PC-3 (cell line): ENCODE results near the gene RPS2. TPM values are rescaled to one million over a fixed set of nuclear protein-coding genes. Genes with fewer than 3 reads are reported as not detected.
"Not testable (repeated sequence)": the region's sequence is repeated elsewhere in the genome, so short reads cannot be mapped to it uniquely, and the experiment has no call there.

ENCODE experiments used
- ATAC-seq: fragments of 200-7000 bp; cut with Tn5 transposase; 2 replicates; pipeline ENCODE4 v1.9.1; 2020; ENCODE audit warnings: mild to moderate bottlenecking, moderate library complexity
- BruUV-seq: library from RNA; stranded (reverse); fragments of 400-500 nt; replicated peaks from 2 replicates; lab custom pipeline; 2021; lab: Mats Ljungman, UMichigan
- CTCF ChIA-PET: fragments of 300-600 bp; sonication (Branson Sonifier 250); formaldehyde crosslinking; loops from one replicate; lab custom pipeline; 2022; ENCODE audit warnings: antibody characterized with exemption; lab: Charles Lee
- POLR2A ChIA-PET: fragments of 300-600 bp; sonication (Branson Sonifier 250); formaldehyde crosslinking; loops from one replicate; lab custom pipeline; 2022; ENCODE audit warnings: antibody characterized with exemption; ENCODE audit not compliant: unreplicated experiment; lab: Charles Lee
- DNase-seq: peaks from one replicate; pipeline ENCODE4 v3.0.0-alpha.2; 2015
- H2AFZ ChIP-seq: fragments of 300-600 bp; sonication (generic); 2 replicates; pipeline ENCODE4 v1.6.0; 2016; ENCODE audit warnings: antibody characterized with exemption, low read length
- H3F3A ChIP-seq: fragments of 300-600 bp; sonication (generic); one replicate; pipeline ENCODE4 v1.6.0; 2017; ENCODE audit warnings: antibody characterized with exemption, low read length, control low read depth, mild to moderate bottlenecking; ENCODE audit not compliant: unreplicated experiment
- H3K27ac ChIP-seq: fragments of 300-600 bp; sonication (generic); 2 replicates; pipeline ENCODE4 v1.5.1; 2016; ENCODE audit warnings: mild to moderate bottlenecking, low read length
- H3K27me3 ChIP-seq: fragments of 300-600 bp; sonication (generic); 2 replicates; pipeline ENCODE4 v1.6.1; 2016; ENCODE audit warnings: low read length, mixed read lengths
- H3K36me3 ChIP-seq: fragments of 300-600 bp; sonication (generic); 2 replicates; pipeline ENCODE4 v1.6.1; 2016; ENCODE audit warnings: low read depth, mixed run types, low read length, mixed read lengths
- H3K4me1 ChIP-seq: fragments of 300-600 bp; sonication (generic); 2 replicates; pipeline ENCODE4 v1.5.1; 2016; ENCODE audit warnings: low read length; ENCODE audit not compliant: insufficient read depth
- H3K4me2 ChIP-seq: fragments of 300-600 bp; sonication (generic); 2 replicates; pipeline ENCODE4 v1.6.0; 2016; ENCODE audit warnings: low read length
- H3K4me3 ChIP-seq: fragments of 300-600 bp; sonication (generic); 2 replicates; pipeline ENCODE4 v1.5.1; 2016; ENCODE audit warnings: mild to moderate bottlenecking, low read length, mixed read lengths
- H3K79me2 ChIP-seq: fragments of 300-600 bp; sonication (generic); 2 replicates; pipeline ENCODE4 v1.6.1; 2017; ENCODE audit warnings: low read length, mixed read lengths
- H3K9ac ChIP-seq: fragments of 300-600 bp; sonication (generic); 2 replicates; pipeline ENCODE4 v1.6.0; 2016; ENCODE audit warnings: mild to moderate bottlenecking, low read length
- H3K9me2 ChIP-seq: fragments of 300-600 bp; sonication (generic); replicated peaks from 2 replicates; pipeline ENCODE4 v1.6.1; 2016; ENCODE audit warnings: mixed run types, low read length, mixed read lengths
- H3K9me3 ChIP-seq: fragments of 300-600 bp; sonication (generic); 2 replicates; pipeline ENCODE4 v1.6.1; 2016; ENCODE audit warnings: low read length, mixed read lengths
- H4K20me1 ChIP-seq: fragments of 300-600 bp; sonication (generic); 2 replicates; pipeline ENCODE4 v1.6.1; 2016; ENCODE audit warnings: low read length, mixed read lengths
- EZH2 ChIP-seq: fragments of 300-600 bp; sonication (generic); IDR thresholded peaks from one replicate; pipeline ENCODE4 v1.6.1; 2017; ENCODE audit warnings: antibody characterized with exemption, mild to moderate bottlenecking, low read length; ENCODE audit not compliant: unreplicated experiment
- EZH2phosphoT487 ChIP-seq: fragments of 300-600 bp; sonication (generic); IDR thresholded peaks from 2 replicates; pipeline ENCODE4 v1.6.1; 2018; ENCODE audit warnings: mild to moderate bottlenecking, antibody characterized with exemption, low read length, borderline replicate concordance
- intact Hi-C: fragments of 100-400 bp; cut with micrococcal nuclease; formaldehyde crosslinking; loops from 2 replicates; pipeline ENCODE4 v1.9.0; 2023
- total RNA-seq: library from RNA; depleted of rRNA; stranded (reverse); fragments of >200 nt; gene quantifications from 2 replicates; pipeline ENCODE4 v1.2.3, GENCODE V29; 2014
- TF ChIP-seq, protein P1 (sequence below): fragments of 300-600 bp; sonication (generic); conservative IDR thresholded peaks from 2 replicates; pipeline ENCODE4 v1.5.1; 2017; ENCODE audit warnings: antibody characterized with exemption, low read depth, mild to moderate bottlenecking, low read length

RPS2 gene
- total RNA-seq, 1 experiment from 2014 or later, result 2,234 TPM

DNA sequence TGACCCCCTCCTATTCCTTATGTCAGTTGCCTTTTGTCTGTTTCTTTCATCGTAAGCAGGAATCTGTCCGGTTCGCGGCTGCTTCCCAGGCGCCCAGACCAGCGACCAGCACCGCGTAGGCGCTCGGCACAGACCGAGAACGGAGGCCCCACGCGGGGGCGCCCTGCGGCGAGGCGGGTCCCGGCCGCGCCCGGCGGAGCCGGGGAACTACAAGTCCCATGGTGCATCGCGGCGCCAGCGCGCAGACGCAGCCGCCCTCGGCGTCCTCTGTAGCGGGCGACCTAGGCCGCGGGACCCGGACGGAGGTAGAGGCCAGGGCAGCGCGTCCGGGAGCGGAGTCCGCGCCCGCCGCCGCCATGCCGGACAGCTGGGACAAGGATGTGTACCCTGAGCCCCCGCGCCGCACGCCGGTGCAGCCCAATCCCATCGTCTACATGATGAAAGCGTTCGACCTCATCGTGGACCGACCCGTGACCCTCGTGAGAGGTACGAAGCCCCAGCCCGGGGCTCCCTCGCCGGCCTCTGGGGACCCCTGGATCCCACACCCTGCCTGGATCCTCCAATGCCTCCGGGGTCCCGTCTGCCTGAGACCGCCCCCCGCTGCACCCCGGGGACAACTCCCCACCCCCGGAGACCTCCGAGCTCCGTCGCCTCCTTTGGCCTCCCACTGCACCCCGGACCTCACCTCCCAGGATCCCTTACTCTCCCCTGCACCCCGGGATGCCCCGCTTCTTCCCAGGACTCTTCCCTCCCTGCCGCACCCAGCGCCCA, 5.2 kb downstream of the RPS2 start, which contains the start of gene NDUFB10:
TSS of gene NDUFB10 (plus strand) at position 270 of the 771 bp plus-strand sequence. CDS start at position 357, 87 bp downstream.
- POLR2A ChIA-PET, result no interaction called here
- Histone ChIP-seq H3K36me3 (peaks cover 22% of the 10 kb centered on the region), H3K9me3 (no peaks in the 10 kb centered on the region), H3K27me3 (no peaks in the 10 kb centered on the region), H3K4me3 (peak within 1 kb of the TSS; percentile 91), H2AFZ (peak within 1 kb of the TSS; percentile 70), H3K4me2 (peak within 1 kb of the TSS; percentile 90), H3K79me2 (peaks cover 40% of the 10 kb centered on the region), H3K4me1 (peaks cover 5% of the 10 kb centered on the region; the same call in 1 of the 2 replicates), H4K20me1 (peaks cover 19% of the 10 kb centered on the region), H3F3A (peaks cover 16% of the 10 kb centered on the region), H3K9me2 (no peaks in the 10 kb centered on the region), H3K9ac (peak within 1 kb of the TSS; percentile 90), H3K27ac (no peak within 1 kb of the TSS)
- intact Hi-C loops, result no loop called here
- peak; percentile 88 for DNase-seq
- TF ChIP-seq, protein P1, sequence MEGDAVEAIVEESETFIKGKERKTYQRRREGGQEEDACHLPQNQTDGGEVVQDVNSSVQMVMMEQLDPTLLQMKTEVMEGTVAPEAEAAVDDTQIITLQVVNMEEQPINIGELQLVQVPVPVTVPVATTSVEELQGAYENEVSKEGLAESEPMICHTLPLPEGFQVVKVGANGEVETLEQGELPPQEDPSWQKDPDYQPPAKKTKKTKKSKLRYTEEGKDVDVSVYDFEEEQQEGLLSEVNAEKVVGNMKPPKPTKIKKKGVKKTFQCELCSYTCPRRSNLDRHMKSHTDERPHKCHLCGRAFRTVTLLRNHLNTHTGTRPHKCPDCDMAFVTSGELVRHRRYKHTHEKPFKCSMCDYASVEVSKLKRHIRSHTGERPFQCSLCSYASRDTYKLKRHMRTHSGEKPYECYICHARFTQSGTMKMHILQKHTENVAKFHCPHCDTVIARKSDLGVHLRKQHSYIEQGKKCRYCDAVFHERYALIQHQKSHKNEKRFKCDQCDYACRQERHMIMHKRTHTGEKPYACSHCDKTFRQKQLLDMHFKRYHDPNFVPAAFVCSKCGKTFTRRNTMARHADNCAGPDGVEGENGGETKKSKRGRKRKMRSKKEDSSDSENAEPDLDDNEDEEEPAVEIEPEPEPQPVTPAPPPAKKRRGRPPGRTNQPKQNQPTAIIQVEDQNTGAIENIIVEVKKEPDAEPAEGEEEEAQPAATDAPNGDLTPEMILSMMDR, result peak; percentile 74
- TF ChIP-seq EZH2phosphoT487, result no peak
- peak; percentile 77 for ATAC-seq
- no TSS peak for BruUV-seq
- CTCF ChIA-PET, result no interaction called here

DNA sequence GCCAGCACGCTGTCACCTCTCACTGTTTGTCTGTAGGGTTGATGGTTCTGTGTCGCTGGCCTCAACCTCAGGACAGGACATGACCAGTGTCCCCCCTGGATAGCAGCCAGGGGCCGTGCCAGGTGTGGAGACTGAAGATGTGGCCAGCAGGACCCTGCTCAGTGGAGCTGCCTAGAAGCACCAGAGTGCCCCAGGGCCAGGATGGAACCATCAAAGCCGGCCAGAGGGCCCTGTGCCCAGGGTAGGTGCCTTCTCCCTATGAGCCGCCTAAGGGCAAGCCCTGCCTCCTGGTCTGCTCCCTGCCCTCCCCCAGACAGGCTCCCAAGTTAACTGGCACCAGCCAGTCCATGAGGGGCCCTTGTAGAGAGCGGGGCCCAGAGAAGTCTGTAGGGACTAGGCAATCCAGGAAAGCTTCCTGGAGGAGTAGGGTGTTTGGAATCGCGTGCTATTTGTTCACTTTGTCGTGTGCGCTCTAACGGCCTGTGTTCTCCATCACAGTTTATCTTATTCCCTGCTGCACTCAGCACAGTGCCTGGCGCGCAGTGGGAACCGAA, 5.8 kb downstream of the RPS2 start:
- Histone ChIP-seq H3K4me3 (peak overlapping the region; percentile 91; the same call in 1 of the 2 replicates), H3K4me1 (peaks cover 5% of the 10 kb centered on the region; the same call in 1 of the 2 replicates), H3K9ac (peak overlapping the region; percentile 90; the same call in 1 of the 2 replicates), H3K36me3 (peaks cover 18% of the 10 kb centered on the region), H3K9me2 (no peaks in the 10 kb centered on the region), H3K4me2 (peak overlapping the region; percentile 90), H3K27me3 (no peaks in the 10 kb centered on the region), H2AFZ (peak overlapping the region; percentile 70), H3K9me3 (no peaks in the 10 kb centered on the region), H3K79me2 (peaks cover 33% of the 10 kb centered on the region), H3K27ac (no peak overlapping the region), H4K20me1 (peaks cover 15% of the 10 kb centered on the region), H3F3A (peaks cover 15% of the 10 kb centered on the region)
- CTCF ChIA-PET, result no interaction called here
- intact Hi-C loops, result no loop called here
- BruUV-seq, result no TSS peak
- TF ChIP-seq EZH2, result no peak
- TF ChIP-seq EZH2phosphoT487, result no peak
- TF ChIP-seq, protein P1, result no peak
- ATAC-seq (no peak), DNase-seq (no peak)
- POLR2A ChIA-PET, result no interaction called here

DNA sequence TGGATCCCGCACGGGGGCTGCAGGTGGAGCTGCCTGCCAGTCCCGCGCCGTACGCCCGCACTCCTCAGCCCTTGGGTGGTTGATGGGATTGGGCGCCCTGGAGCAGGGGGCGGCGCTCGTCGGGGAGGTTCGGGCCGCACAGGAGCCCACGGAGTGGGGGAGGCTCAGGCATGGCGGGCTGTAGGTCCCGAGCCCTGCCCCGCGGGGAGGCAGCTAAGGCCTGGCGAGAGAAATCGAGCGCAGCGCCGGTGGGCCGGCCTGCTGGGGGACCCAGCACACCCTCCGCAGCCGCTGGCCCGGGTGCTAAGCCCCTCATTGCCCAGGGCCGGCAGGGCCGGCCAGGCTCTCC, 6.5 kb downstream of the RPS2 start:
- BruUV-seq, H2AFZ ChIP-seq, H3K9ac ChIP-seq, CTCF ChIA-PET, H3K27ac ChIP-seq, H3K4me2 ChIP-seq, H4K20me1 ChIP-seq, H3K4me1 ChIP-seq, ATAC-seq, H3K27me3 ChIP-seq, H3F3A ChIP-seq, H3K4me3 ChIP-seq, POLR2A ChIA-PET, intact Hi-C loops, DNase-seq, H3K9me2 ChIP-seq, H3K9me3 ChIP-seq: not testable (repeated sequence)
- Histone ChIP-seq H3K79me2 (peaks cover 27% of the 10 kb centered on the region), H3K36me3 (peaks cover 11% of the 10 kb centered on the region)

DNA sequence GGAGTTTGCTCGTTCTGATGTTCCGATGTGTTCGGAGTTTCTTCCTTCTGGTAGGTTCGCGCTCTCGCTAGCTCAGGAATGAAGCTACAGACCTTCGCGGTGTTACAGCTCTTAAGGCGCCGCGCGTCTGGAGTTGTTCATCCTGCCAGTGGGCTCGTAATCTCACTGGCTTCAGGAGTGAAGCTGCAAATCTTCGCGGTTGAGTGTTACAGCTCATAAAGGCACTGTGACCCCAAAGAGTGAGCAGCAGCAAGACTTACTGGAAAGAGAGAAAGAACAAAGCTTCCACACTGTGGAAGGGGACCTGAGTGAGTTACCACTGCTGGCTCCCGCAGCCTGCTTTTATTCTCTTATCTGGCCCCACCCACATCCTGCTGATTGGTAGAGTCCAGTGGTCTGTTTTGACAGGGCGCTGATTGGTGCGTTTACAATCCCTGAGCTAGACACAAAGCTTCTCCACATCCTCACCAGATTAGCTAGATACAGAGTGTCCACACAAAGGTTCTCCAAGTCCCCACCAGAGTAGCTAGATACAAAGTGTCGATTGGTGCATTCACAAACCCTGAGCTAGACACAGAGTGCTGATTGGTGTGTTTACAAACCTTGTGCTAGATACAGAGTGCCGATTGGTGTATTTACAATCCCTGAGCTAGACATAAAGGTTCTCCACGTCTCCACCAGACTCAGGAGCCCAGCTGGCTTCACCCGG, 7.0 kb downstream of the RPS2 start:
- H3K27me3 ChIP-seq, H2AFZ ChIP-seq, H3K36me3 ChIP-seq, H3K4me2 ChIP-seq, H3K4me1 ChIP-seq, ATAC-seq, H3K9me3 ChIP-seq, H3F3A ChIP-seq, H3K4me3 ChIP-seq, CTCF ChIA-PET, intact Hi-C loops, BruUV-seq, H3K9me2 ChIP-seq, H4K20me1 ChIP-seq, POLR2A ChIA-PET, H3K27ac ChIP-seq, DNase-seq, H3K9ac ChIP-seq: not testable (repeated sequence)
- peaks cover 21% of the 10 kb centered on the region for H3K79me2 ChIP-seq
